OCI-LY7 (cell line): ENCODE measurements around the gene KRTCAP2. TPM values are rescaled to one million over a fixed set of nuclear protein-coding genes. Genes with fewer than 3 reads are reported as not detected.

Experiments
- BruUV-seq: library from RNA; stranded (reverse); fragments of 400-500 nt; replicated peaks from 2 replicates; lab custom pipeline; 2021; lab: Mats Ljungman, UMichigan
- CTCF ChIA-PET: fragments of 300-600 bp; sonication (Branson Sonifier 250); formaldehyde crosslinking; loops from one replicate; lab custom pipeline; 2022; ENCODE audit warnings: antibody characterized with exemption; ENCODE audit not compliant: unreplicated experiment; lab: Charles Lee
- POLR2A ChIA-PET: fragments of 300-600 bp; sonication (Branson Sonifier 250); formaldehyde crosslinking; loops from one replicate; lab custom pipeline; 2022; ENCODE audit warnings: antibody characterized with exemption; lab: Charles Lee
- DNase-seq: peaks from one replicate; pipeline ENCODE4 v3.0.0-alpha.2; 2015; ENCODE audit warnings: low spot score
- H2AFZ ChIP-seq: fragments of 200-600 bp; sonication (generic), shearing (Covaris generic); 2 replicates; pipeline ENCODE4 v1.6.1; 2014; ENCODE audit warnings: mild to moderate bottlenecking, antibody characterized with exemption, low read length, moderate library complexity
- H3K27ac ChIP-seq: fragments of 200-600 bp; sonication (generic); 2 replicates; pipeline ENCODE4 v1.5.1; 2014; ENCODE audit warnings: mixed run types, low read depth, mild to moderate bottlenecking, moderate library complexity, low read length, inconsistent platforms; ENCODE audit not compliant: poor library complexity, severe bottlenecking
- H3K36me3 ChIP-seq: fragments of 200-600 bp; sonication (generic); 2 replicates; pipeline ENCODE4 v1.6.1; 2014; ENCODE audit warnings: mild to moderate bottlenecking, antibody characterized with exemption, low read length, moderate library complexity, mixed read lengths; ENCODE audit not compliant: insufficient read depth
- H3K4me1 ChIP-seq: fragments of 200-600 bp; sonication (generic); 2 replicates; pipeline ENCODE4 v1.5.1; 2014; ENCODE audit warnings: mild to moderate bottlenecking, low read length; ENCODE audit not compliant: insufficient read depth, poor library complexity, severe bottlenecking
- H3K4me2 ChIP-seq: fragments of 200-600 bp; sonication (generic); 2 replicates; pipeline ENCODE4 v1.6.1; 2014; ENCODE audit warnings: mild to moderate bottlenecking, low read length
- H3K4me3 ChIP-seq: fragments of 200-600 bp; sonication (generic); 2 replicates; pipeline ENCODE4 v1.5.1; 2014; ENCODE audit warnings: mild to moderate bottlenecking, low read depth, low read length; ENCODE audit not compliant: poor library complexity, severe bottlenecking
- H3K79me2 ChIP-seq: fragments of 200-600 bp; sonication (generic); 2 replicates; pipeline ENCODE4 v1.6.1; 2016; ENCODE audit warnings: low read depth, mild to moderate bottlenecking, low read length, moderate library complexity, mixed read lengths; ENCODE audit not compliant: insufficient read depth
- H3K9me2 ChIP-seq: fragments of 200-600 bp; sonication (generic); 2 replicates; pipeline ENCODE4 v1.6.1; 2016; ENCODE audit warnings: mild to moderate bottlenecking, low read length, mixed read lengths; ENCODE audit not compliant: insufficient read depth
- H3K9me3 ChIP-seq: fragments of 200-600 bp; sonication (generic); 2 replicates; pipeline ENCODE4 v1.6.1; 2014; ENCODE audit warnings: mild to moderate bottlenecking, mixed run types, low read length, mixed read lengths
- H4K20me1 ChIP-seq: fragments of 200-600 bp; sonication (generic); 2 replicates; pipeline ENCODE4 v1.6.1; 2014; ENCODE audit warnings: mild to moderate bottlenecking, antibody characterized with exemption, low read length, moderate library complexity, mixed read lengths; ENCODE audit not compliant: insufficient read depth
- EZH2phosphoT487 ChIP-seq: fragments of 200-600 bp; sonication (generic); IDR thresholded peaks from 2 replicates; pipeline ENCODE4 v1.6.1; 2018; ENCODE audit warnings: low read depth, borderline replicate concordance, mild to moderate bottlenecking, mixed run types, antibody characterized with exemption, low read length, moderate library complexity, mixed read lengths
- intact Hi-C: fragments of 100-400 bp; cut with micrococcal nuclease; formaldehyde crosslinking; loops from one replicate; pipeline ENCODE4 v1.10.0; 2022; ENCODE audit not compliant: unreplicated experiment
- total RNA-seq, 2 experiments: library from RNA; depleted of rRNA in 1 of 2; stranded (reverse); fragments of >200 nt in 1 of 2; shearing (Covaris generic) in 1 of 2; gene quantifications; 2 replicates each; pipeline ENCODE4 v1.2.3, GENCODE V29; 2014 to 2022
- TF ChIP-seq, protein P1 (sequence below): fragments of 200-600 bp; sonication (generic); conservative IDR thresholded peaks from 2 replicates; pipeline ENCODE4 v1.5.1; 2014; ENCODE audit warnings: mild to moderate bottlenecking, antibody characterized with exemption, low read length, moderate library complexity, mixed read lengths

KRTCAP2 gene
- total RNA-seq, 2 experiments from 2014 or later, result 128 to 141 TPM

DNA sequence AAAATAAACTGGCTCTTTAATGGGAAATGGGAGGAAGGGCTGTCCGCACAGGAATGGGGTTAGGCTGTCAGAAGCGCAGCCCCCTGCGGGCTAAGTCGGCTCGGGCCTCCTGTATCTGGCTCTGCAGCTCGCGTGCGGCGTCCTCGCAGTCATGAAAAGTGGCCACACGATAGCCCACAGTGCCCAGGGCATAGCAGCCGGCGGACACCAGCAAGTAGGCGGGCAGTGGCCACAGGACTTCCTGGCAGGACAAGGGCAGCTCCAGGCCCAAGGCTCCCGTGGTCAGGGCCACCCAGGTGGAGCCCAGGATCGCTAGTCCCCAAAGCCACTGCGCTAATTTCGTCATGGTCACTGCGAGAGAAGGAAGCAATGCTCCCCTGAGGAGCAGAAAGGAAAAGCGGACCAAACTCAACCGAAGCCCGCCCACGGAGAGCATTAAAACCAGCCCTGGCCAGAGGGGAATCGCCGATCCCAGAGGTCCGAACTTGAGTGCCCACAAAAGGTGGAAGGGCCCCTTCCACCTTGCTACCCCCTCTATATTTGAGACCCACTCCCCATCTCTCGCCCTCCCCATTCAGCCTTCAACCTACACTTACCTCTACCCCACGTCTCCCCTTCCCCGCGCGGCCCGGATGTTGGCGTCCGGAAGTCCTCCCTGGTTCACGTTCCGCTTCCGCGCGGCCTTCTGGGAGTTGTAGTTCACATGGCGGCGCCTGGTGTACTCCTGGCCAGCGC, 33.0 kb downstream of the KRTCAP2 start, which contains the start of gene DPM3:
DPM3 (minus strand) TSS at position 637 of the 735 bp plus-strand sequence; CDS start at position 346, 291 bp downstream.
- peaks cover 13% of the 10 kb centered on the region; the same call in 1 of the 2 replicates for H3K36me3 ChIP-seq
- no peaks in the 10 kb centered on the region for H4K20me1 ChIP-seq
- H3K4me1 ChIP-seq, result peaks cover 17% of the 10 kb centered on the region
- H3K27ac ChIP-seq, result peak within 1 kb of the TSS; percentile 39
- H3K4me2 ChIP-seq, result peak within 1 kb of the TSS; percentile 92
- POLR2A ChIA-PET, result no interaction called here
- no peaks in the 10 kb centered on the region for H3K9me2 ChIP-seq
- BruUV-seq, result TSS peak; percentile 90
- H3K79me2 ChIP-seq, result peaks cover 7% of the 10 kb centered on the region; the same call in 1 of the 2 replicates
- H2AFZ ChIP-seq, result peak within 1 kb of the TSS; percentile 93
- H3K9me3 ChIP-seq, result no peaks in the 10 kb centered on the region
- intact Hi-C loops, result loop anchor here (2.0 kb wide), 1 partner anchor 33 kb away; the partner anchor contains the start of genes KRTCAP2 and TRIM46
- CTCF ChIA-PET, result no interaction called here
- peak; percentile 87 for DNase-seq
- TF ChIP-seq EZH2phosphoT487, result no peak
- TF ChIP-seq, protein P1, sequence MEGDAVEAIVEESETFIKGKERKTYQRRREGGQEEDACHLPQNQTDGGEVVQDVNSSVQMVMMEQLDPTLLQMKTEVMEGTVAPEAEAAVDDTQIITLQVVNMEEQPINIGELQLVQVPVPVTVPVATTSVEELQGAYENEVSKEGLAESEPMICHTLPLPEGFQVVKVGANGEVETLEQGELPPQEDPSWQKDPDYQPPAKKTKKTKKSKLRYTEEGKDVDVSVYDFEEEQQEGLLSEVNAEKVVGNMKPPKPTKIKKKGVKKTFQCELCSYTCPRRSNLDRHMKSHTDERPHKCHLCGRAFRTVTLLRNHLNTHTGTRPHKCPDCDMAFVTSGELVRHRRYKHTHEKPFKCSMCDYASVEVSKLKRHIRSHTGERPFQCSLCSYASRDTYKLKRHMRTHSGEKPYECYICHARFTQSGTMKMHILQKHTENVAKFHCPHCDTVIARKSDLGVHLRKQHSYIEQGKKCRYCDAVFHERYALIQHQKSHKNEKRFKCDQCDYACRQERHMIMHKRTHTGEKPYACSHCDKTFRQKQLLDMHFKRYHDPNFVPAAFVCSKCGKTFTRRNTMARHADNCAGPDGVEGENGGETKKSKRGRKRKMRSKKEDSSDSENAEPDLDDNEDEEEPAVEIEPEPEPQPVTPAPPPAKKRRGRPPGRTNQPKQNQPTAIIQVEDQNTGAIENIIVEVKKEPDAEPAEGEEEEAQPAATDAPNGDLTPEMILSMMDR, result no peak
- H3K4me3 ChIP-seq, result peak within 1 kb of the TSS; percentile 95

DNA sequence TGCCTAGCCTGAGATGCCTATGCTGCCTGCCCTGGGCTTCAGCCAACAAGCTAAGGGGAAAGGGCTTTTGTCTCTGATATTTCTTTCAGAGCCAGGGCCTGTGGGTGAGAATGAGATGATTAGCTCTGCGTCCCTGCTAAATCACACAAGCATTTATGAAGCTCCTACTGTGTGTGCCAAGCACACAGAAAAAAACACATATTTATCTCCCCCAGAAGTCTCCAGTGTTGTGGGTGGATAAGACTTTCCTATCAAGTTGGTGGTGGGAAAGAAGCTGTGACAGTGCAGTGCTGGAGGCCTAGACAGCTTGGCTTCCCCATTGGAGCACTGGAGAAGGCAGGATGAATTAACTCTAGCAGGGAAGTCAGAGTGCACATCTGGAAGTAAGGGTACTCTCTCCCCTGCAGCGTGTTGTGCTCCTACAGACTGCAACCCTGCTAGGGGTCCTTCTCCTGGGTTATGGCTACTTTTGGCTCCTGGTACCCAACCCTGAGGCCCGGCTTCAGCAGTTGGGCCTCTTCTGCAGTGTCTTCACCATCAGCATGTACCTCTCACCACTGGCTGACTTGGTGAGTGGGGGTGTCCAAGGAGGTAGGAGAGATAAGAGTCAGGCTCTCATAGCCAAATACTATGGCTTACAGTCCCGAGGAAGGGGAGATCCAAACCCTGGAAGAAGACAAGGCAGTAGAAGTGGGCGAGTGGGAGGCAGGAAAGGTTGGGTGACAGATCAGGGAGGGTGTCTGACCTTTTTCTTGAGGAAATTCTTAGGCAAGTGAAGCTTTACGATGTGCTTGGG, 35.8 kb downstream of the KRTCAP2 start:
- peak overlapping the region; percentile 91 for H3K4me2 ChIP-seq
- peaks cover 7% of the 10 kb centered on the region; the same call in 1 of the 2 replicates for H3K79me2 ChIP-seq
- H3K9me2 ChIP-seq, result no peaks in the 10 kb centered on the region
- no peak overlapping the region for H2AFZ ChIP-seq
- CTCF ChIA-PET, result interaction anchor here (0.8 to 1.1 kb wide), 2 partner anchors 35 to 46 kb away, joined by 3 read pairs; no protein-coding TSS in a partner anchor
- H4K20me1 ChIP-seq, result no peaks in the 10 kb centered on the region
- peak overlapping the region; percentile 28 for H3K27ac ChIP-seq
- TF ChIP-seq, protein P1, result no peak
- no peak for TF ChIP-seq EZH2phosphoT487
- peaks cover 13% of the 10 kb centered on the region; the same call in 1 of the 2 replicates for H3K36me3 ChIP-seq
- POLR2A ChIA-PET, result interaction anchor here (1.5 kb wide), 1 partner anchor 36 kb away, joined by 6 read pairs; the partner anchor contains the start of gene KRTCAP2
- no peaks in the 10 kb centered on the region for H3K9me3 ChIP-seq
- H3K4me3 ChIP-seq, result peak overlapping the region; percentile 81
- intact Hi-C loops, result no loop called here
- peaks cover 25% of the 10 kb centered on the region for H3K4me1 ChIP-seq
- no peak for DNase-seq
- BruUV-seq, result no TSS peak
